ENCODE measurements around the gene DNAJC1.
"Not testable (repeated sequence)": the region's sequence is repeated elsewhere in the genome, so short reads cannot be mapped to it uniquely, and the experiment has no call there.

DNAJC1 gene

DNA sequence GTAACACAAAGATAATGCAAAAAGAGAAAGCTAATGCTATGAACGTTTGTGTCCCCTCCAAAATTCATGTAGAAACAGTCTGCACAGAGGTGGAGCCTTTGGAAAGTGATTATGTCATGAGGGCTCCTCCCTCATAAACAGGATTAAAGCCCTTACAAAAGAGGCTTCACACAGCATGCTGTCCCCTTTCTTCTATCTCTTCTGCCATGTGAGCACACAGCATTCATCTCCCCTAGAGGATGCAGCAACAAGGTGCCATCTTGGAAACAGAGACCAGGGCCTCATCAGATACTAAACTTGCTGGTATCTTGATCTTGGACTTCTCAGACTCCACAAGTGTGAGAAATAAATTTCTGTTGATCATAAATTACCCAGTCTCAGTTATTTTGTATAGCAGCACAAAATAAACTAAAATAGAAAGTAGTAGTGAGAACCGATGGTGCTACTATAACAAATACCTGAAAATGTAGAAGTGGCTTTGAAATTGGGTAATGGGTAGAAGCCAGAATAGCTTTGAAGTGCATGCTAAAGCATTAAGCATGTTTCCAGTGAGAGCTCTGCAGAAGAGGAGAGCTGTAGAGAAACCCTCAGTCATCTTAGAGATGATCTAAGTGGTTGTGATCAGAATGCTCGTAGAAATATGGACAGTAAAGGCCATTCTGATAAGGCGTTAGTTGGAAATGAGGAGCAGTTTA is 108.7 kb downstream of the DNAJC1 start:
- DNase-seq: no peak
- Histone ChIP-seq H3K4me3 (ENCODE audit: low read depth, low read length) (no peak overlapping the region), H3K9me3 (no peaks in the 10 kb centered on the region), H3K36me3 (no peaks in the 10 kb centered on the region), H3K4me1 (no peaks in the 10 kb centered on the region), H3K27me3 (no peaks in the 10 kb centered on the region)
- TF ChIP-seq, protein P1, sequence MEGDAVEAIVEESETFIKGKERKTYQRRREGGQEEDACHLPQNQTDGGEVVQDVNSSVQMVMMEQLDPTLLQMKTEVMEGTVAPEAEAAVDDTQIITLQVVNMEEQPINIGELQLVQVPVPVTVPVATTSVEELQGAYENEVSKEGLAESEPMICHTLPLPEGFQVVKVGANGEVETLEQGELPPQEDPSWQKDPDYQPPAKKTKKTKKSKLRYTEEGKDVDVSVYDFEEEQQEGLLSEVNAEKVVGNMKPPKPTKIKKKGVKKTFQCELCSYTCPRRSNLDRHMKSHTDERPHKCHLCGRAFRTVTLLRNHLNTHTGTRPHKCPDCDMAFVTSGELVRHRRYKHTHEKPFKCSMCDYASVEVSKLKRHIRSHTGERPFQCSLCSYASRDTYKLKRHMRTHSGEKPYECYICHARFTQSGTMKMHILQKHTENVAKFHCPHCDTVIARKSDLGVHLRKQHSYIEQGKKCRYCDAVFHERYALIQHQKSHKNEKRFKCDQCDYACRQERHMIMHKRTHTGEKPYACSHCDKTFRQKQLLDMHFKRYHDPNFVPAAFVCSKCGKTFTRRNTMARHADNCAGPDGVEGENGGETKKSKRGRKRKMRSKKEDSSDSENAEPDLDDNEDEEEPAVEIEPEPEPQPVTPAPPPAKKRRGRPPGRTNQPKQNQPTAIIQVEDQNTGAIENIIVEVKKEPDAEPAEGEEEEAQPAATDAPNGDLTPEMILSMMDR (IDR thresholded peaks at IDR 0.05; ENCODE audit: low read depth, low read length): no peak

DNA sequence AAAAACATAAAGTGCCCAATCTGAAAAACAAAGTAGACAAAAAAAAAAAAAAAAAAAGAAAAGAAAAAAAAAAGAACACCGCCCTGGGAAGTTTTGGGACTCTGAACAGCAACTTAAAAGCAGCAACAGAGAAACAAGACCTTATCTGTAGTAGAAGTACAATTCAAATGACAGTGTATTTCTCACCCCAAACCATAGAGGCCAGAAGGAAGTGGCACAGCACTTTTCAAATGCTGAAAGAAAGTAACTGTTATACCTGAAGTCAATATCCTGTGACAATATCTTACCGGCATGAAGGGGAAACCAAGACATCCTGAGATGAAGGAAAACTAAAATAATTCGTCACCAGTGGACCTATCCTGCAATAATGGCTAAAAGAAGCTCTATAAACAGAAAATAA is 112.1 kb downstream of the DNAJC1 start:
- DNase-seq: no peak
- TF ChIP-seq, protein P1 (IDR thresholded peaks at IDR 0.05; ENCODE audit: low read depth, low read length): no peak
- H3K36me3 ChIP-seq: no peaks in the 10 kb centered on the region
- H3K4me3 ChIP-seq (ENCODE audit: low read depth, low read length): no peak overlapping the region
- no peaks in the 10 kb centered on the region for H3K4me1 ChIP-seq
- H3K27me3 ChIP-seq: no peaks in the 10 kb centered on the region
- H3K9me3 ChIP-seq: no peaks in the 10 kb centered on the region

DNA sequence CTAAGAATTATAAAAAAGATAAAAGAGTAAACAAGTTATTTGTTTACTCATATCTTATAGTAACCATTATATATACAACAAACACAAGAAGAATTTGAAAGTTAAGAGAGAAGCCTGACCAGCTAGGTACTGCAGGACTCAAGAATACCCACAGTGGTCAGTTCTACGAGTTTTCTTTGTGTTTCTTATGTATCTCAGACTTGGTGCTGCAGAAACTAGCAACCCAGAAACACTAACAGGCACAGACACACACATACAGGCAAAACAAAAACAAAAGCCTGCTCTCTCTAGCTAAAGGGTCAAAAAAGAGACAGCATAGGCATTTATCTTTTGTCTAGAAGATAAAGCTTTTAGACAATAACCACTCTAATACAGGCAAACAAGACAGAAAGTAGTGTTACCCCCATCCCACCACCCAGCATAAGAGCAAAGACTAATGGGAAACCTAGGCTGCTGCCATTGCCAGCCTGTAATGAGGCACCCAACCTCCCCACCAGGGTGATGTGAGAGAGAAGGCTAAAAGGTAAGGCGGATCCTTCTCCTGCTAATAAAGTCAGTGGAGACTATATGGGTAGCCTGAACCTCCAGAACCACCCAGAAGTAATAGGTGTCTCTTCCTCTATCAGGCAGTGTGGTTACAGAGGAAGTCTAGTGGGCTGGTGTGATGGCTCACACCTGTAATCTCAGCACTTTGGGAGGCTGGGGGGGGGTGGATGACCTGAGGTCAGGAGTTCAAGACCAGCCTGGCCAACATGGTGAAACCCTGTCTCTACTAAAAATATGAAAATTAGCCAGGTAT is 113.9 kb downstream of the DNAJC1 start:
- H3K9me3 ChIP-seq: no peaks in the 10 kb centered on the region
- no peak overlapping the region for H3K4me3 ChIP-seq (ENCODE audit: low read depth, low read length)
- H3K27me3 ChIP-seq: no peaks in the 10 kb centered on the region
- DNase-seq: no peak
- TF ChIP-seq, protein P1 (IDR thresholded peaks at IDR 0.05; ENCODE audit: low read depth, low read length): no peak
- no peaks in the 10 kb centered on the region for H3K4me1 ChIP-seq
- no peaks in the 10 kb centered on the region for H3K36me3 ChIP-seq

DNA sequence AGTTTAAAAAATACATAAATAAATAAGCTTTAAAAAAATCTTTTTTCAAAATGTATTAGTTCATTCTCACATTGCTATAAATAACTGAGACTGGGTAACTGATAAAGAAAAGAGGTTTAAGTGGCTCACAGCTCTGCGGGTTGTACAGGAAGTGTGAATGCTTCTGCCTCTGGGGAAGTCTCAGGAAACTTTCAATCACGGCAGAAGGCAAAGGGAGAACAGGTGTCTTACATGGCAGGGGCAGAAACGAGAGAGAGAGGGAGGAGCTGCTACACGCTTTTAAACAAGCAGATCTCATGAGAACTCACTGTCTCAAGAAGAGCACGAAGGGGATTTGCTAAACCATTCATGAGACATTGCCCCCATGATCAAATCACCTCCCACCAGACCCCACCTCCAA is 114.6 kb downstream of the DNAJC1 start:
- no peak overlapping the region for H3K4me3 ChIP-seq (ENCODE audit: low read depth, low read length)

DNA sequence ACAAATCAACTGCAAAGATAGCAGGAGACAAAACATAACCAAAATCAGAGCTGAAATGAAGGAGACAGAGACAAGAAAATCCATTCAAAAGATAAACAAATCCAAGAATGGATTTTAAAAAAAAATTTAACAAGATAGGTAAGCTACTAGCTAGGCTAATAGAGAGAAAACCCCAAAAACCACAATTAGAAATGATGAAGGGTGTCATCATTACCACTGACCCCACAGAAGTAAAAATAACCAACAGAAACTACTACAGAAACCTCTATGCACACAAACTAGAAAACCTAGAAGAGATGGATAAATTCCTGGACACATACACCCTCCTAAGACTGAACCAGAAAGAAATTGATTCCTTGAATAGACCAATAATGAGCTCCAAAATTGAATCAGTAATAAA is 117.6 kb downstream of the DNAJC1 start:
- DNase-seq: no peak
- no peaks in the 10 kb centered on the region for H3K27me3 ChIP-seq
- TF ChIP-seq, protein P1 (IDR thresholded peaks at IDR 0.05; ENCODE audit: low read depth, low read length): no peak

More for the DNA sequence above, 114.6 kb downstream of the DNAJC1 start:
- DNase-seq: no peak
- no peaks in the 10 kb centered on the region for H3K27me3 ChIP-seq
- TF ChIP-seq, protein P1 (IDR thresholded peaks at IDR 0.05; ENCODE audit: low read depth, low read length): no peak
- no peaks in the 10 kb centered on the region for H3K4me1 ChIP-seq
- no peaks in the 10 kb centered on the region for H3K9me3 ChIP-seq
- no peaks in the 10 kb centered on the region for H3K36me3 ChIP-seq

DNA sequence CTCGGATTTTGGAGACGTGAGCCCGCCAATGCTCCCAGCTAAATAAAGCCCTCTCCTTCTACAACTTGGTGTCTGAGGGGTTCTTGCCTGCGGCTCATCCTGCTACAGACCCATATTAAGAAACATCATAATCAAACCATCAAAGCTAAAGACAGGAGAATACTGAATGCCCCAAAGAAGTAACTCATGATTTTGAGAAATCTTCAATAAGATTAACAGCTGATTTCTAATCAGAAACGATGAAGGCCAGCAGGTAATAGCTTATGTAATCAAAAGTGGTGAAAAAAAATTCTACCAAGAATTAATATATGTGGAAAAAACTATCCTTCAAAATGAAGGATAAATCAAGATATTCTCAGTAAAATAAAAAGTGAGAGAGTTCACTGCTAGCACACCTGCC is 130.3 kb downstream of the DNAJC1 start:
- Histone ChIP-seq H3K27me3 (no peaks in the 10 kb centered on the region), H3K9me3 (no peaks in the 10 kb centered on the region), H3K4me1 (no peaks in the 10 kb centered on the region), H3K4me3 (ENCODE audit: low read depth, low read length) (no peak overlapping the region), H3K36me3 (no peaks in the 10 kb centered on the region)
- no peak for DNase-seq
- TF ChIP-seq, protein P1 (IDR thresholded peaks at IDR 0.05; ENCODE audit: low read depth, low read length): no peak

More for the DNA sequence above, 117.6 kb downstream of the DNAJC1 start:
- H3K36me3 ChIP-seq: no peaks in the 10 kb centered on the region
- no peaks in the 10 kb centered on the region for H3K9me3 ChIP-seq
- no peaks in the 10 kb centered on the region for H3K4me1 ChIP-seq
- no peak overlapping the region for H3K4me3 ChIP-seq (ENCODE audit: low read depth, low read length)

DNA sequence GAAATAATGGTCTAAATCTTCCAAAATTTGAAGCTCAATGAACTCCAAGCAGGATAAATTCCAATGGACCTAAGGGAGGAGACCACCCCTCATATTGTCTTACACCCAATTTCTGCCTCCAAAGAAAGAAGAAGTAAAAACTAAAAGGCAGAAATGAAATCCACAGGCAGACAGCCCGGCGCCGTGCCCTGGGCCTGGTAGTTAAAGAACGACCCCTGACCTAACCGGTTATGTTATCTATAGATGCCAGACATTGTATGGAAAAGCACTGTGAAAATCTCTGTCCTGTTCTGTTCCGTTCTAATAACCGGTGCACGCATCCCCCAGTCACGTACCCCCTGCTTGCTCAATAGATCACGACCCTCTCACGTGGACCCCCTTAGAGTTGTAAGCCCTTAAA is 130.8 kb downstream of the DNAJC1 start:
- H3K9me3 ChIP-seq; H3K4me1 ChIP-seq; H3K27me3 ChIP-seq; DNase-seq; H3K36me3 ChIP-seq; H3K4me3 ChIP-seq (ENCODE audit: low read depth, low read length): not testable (repeated sequence)

Data from BE2C (cell line).